ENCODE results near the gene MITF. TPM values are rescaled to one million over a fixed set of nuclear protein-coding genes. Genes with fewer than 3 reads are reported as not detected.
A peak's percentile ranks its signal among the peaks of the same experiment; 100 is the strongest.

Gene MITF
- total RNA-seq, 1 donor from 2014 or later = 26.5 TPM

- intact Hi-C loops (cut with DNase I) = no loop called here
- no peak for DNase-seq (ENCODE audit: low spot score)
- no peak for ATAC-seq
Measured at GRCh38 chr3:69961706-69962439, 222.6 kb downstream of the MITF start.

GRCh38 chr3:69963643-69964042 is 224.4 kb downstream of the MITF start:
- ATAC-seq (no peak), DNase-seq (ENCODE audit: low spot score) (no peak)
- intact Hi-C loops (cut with DNase I) = no loop called here

GRCh38 chr3:69967156-69967555 is 227.9 kb downstream of the MITF start:
- DNase-seq (ENCODE audit: low spot score) (no peak), ATAC-seq (peak; percentile 49)
- intact Hi-C loops (cut with DNase I) = no loop called here

- ATAC-seq = no peak
- no peak for DNase-seq (ENCODE audit: low spot score)
- intact Hi-C loops (cut with DNase I) = no loop called here
Measured at GRCh38 chr3:69970827-69971226, 231.6 kb downstream of the MITF start.

- no peak for DNase-seq (ENCODE audit: low spot score)
- no peak for ATAC-seq
- intact Hi-C loops (cut with DNase I) = no loop called here
Measured at GRCh38 chr3:69972672-69973071, 233.4 kb downstream of the MITF start.

GRCh38 chr3:69976021-69976420 is 236.8 kb downstream of the MITF start:
- intact Hi-C loops (cut with DNase I) = no loop called here
- DNase-seq (ENCODE audit: low spot score) = no peak
- no peak for ATAC-seq

GRCh38 chr3:69983546-69984265 is 244.4 kb downstream of the MITF start:
- ATAC-seq = no peak
- no peak for DNase-seq (ENCODE audit: low spot score)
- intact Hi-C loops (cut with DNase I) = no loop called here

- ATAC-seq (no peak), DNase-seq (ENCODE audit: low spot score) (no peak)
- intact Hi-C loops (cut with DNase I) = no loop called here
Measured at GRCh38 chr3:69985266-69985665, 246.0 kb downstream of the MITF start.

GRCh38 chr3:69986419-69986818 is 247.2 kb downstream of the MITF start:
- DNase-seq (ENCODE audit: low spot score) = no peak
- intact Hi-C loops (cut with DNase I) = no loop called here
- ATAC-seq = no peak

GRCh38 chr3:69987833-69988232 is 248.6 kb downstream of the MITF start:
- intact Hi-C loops (cut with DNase I) = no loop called here
- ATAC-seq (no peak), DNase-seq (ENCODE audit: low spot score) (no peak)

GRCh38 chr3:69993757-69994156 is 254.5 kb downstream of the MITF start:
- DNase-seq (ENCODE audit: low spot score) (no peak), ATAC-seq (no peak)
- intact Hi-C loops (cut with DNase I) = no loop called here

GRCh38 chr3:69994919-69995318 is 255.7 kb downstream of the MITF start:
- ATAC-seq (no peak), DNase-seq (ENCODE audit: low spot score) (no peak)
- intact Hi-C loops (cut with DNase I) = no loop called here

GRCh38 chr3:69997631-69998307 is 258.5 kb downstream of the MITF start:
- no peak for ATAC-seq
- intact Hi-C loops (cut with DNase I) = no loop called here

GRCh38 chr3:69998759-69999139 is 259.5 kb downstream of the MITF start:
- DNase-seq (ENCODE audit: low spot score) (no peak), ATAC-seq (peak; percentile 5)
- intact Hi-C loops (cut with DNase I) = no loop called here

More at GRCh38 chr3:69997631-69998307, 258.5 kb downstream of the MITF start:
- DNase-seq (ENCODE audit: low spot score) = no peak

GRCh38 chr3:69999140-70000027 is 260.1 kb downstream of the MITF start, which contains the start of gene SAMMSON:
Gene SAMMSON, plus strand, starts transcription at chr3:69999733.
- intact Hi-C loops (cut with DNase I) = no loop called here
- peak; percentile 57 for ATAC-seq
- DNase-seq (ENCODE audit: low spot score) = peak; percentile 61

GRCh38 chr3:70000028-70000410 is 260.8 kb downstream of the MITF start:
- DNase-seq (ENCODE audit: low spot score) (no peak), ATAC-seq (peak; percentile 45)
- intact Hi-C loops (cut with DNase I) = no loop called here

GRCh38 chr3:70000563-70001081 is 261.4 kb downstream of the MITF start:
- intact Hi-C loops (cut with DNase I) = no loop called here
- DNase-seq (ENCODE audit: low spot score) (no peak), ATAC-seq (peak; percentile 88)

- intact Hi-C loops (cut with DNase I) = no loop called here
- no peak for ATAC-seq
- no peak for DNase-seq (ENCODE audit: low spot score)
Measured at GRCh38 chr3:70003119-70003518, 263.9 kb downstream of the MITF start.

GRCh38 chr3:70006089-70006488 is 266.8 kb downstream of the MITF start:
- intact Hi-C loops (cut with DNase I) = no loop called here
- ATAC-seq (no peak), DNase-seq (ENCODE audit: low spot score) (no peak)

Measured in sciatic nerve (tissue), 2 donors.